HG02884 (cell line): ENCODE results near the gene BAIAP2L2.

Source experiments
- ATAC-seq: cut with Tn5 transposase; IDR thresholded peaks from one replicate; pipeline ENCODE4 v1.9.1; 2021; ENCODE audit warnings: mild to moderate bottlenecking, moderate library complexity; ENCODE audit not compliant: unreplicated experiment

BAIAP2L2 gene

DNA sequence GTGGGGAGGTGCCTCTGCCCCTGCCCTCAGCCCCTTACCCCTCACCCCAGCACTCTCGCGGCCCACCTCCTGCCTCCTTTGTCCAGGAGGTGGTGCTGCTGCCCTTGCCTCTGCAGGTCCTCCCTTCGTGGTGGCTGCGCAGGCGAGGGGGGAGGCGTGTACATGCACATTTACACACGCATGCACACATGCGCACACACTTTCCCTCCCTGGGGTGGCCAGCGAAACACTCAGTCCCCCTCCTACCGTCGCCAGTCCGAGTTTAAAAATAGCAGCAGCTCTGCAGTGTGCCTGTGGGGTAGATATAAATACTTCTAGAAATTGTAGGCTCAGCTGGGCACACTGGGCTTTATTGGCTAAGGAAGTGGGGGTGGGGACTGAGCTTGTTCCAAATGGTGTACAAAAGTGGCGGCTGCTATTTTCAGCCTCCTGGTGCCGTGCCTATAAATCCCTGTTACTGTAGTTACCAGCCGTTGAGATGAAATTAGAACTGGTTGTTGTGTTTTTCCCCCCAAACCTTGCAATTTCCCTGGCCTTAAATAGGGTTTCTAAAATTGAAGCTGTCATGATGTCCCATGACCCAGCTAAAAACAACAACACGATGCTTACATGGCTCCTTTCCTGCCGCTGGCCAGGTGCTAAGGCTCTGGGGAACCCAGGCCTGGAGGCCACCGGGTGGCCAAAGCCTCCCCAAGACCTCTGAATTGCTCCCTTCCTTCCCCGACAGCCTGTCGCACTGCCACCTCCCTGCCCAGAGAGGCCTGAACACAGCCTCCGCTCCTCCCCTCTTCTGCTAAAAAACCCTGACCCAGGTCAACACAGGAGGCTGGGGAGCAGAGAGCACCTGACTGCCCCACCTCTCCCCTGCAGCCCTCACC lies 40.9 kb downstream of the BAIAP2L2 start:
- ATAC-seq = no peak

DNA sequence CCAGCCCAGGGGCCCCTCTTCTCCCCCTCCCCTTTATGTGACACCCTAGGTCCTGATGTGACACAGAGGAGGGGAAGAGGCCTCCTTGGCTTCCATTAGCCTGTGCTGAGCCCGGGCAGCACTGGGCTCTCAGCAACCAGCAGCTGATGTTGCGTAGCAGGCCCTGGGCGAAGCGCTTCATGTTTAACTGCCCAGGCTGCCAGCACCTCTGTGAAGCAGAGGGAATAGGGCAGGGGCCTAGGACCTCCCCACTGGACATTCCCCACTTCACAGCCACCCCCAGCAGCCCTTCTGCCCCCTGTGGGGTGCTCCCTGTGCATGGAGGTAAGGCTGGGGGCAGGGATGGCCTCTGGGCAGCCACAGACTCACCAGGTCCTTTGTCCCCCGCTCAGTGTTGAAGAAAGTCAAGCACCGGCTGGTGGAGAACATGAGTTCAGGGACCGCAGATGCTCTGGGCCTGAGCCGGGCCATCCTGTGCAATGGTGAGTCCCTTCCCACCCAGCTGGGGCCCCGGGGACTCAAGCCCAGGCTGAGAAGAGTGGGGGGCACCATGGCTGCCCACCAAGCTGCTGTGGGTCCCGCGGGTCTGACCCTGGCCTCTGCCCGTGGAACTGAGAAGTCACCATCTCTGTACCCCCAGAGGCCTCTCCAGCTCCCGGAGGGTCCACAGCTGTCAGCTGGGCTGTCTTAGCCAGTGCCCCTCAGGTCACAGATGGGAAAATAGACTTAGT lies 41.7 kb downstream of the BAIAP2L2 start:
- ATAC-seq = no peak

DNA sequence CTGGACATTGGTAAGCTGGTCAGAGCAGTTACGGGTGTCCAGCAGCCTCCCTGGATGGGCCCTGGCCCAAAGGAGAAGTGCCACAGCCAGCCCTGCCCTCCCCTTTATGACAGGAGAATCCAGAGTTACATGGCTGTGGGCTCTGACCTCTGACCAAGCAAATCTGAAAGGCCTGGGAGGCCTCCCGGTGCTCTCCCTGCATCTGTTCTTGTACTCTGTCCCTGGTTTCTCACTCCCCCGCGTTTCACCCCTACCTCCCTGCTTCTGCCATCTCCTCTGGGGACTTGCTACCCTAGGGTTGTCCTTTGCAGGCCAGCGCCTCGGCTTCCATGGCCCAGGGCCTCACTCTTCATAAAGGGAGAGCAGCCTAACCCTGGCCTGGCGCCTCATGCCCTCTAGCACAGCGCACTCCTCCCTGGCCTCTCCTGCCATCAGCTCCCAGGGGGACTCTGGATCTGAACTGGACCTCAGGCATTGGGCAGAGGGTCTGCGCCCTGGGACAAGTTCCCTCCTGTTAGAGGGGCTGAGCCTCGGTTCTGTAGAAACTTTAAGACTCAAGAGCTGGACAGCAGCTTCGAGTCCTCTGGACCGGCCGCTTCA lies 42.6 kb downstream of the BAIAP2L2 start:
- no peak for ATAC-seq

DNA sequence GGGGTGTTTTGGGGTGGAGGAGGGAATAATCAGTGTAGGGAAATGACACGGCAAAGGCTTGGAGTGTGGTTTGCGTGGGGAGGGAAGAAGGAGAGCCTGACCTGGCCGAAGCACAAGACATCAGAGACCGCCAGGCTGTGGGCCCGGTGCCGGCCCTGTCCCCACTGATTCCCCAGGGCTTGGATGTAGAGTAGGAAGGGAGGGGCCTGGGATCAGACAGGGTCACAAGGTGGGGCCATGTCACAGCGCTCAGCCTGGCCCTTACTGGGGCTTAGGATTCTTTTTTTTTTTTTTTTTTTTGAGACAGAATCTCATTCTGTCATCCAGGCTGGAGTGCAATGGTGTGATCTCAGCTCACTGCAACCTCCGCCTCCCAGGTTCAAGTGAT lies 43.5 kb downstream of the BAIAP2L2 start:
- no peak for ATAC-seq

DNA sequence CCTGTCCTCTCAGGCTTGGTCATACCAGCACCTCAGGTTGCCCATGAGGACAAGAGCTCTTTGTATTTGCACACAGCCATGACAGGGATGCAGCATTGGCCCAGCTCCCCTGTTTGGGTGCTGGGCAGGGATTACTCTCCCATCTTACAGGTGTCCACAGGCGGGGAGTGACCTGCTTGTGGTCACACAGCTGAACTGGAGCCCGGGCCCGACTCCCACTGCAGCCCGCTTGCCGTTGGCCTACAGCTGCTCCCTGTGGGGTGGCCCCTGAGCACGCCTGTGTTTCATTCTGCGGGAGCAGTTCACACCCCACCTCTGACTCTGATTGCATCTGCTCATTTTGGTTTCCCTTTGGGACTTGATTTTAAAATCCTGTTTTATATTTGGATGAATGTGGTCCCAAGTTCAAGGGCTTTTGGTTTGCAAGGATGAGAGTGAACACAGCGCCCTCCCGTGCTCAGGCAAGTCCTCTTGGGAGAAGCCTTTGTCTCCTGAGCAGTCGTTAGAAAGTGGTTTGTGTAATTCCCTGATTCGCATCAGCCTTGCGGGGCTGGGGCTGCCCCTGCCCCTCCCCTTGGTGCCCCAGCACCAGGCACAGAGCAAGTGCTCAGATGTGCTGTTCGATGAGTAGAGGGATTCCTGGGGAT lies 44.0 kb downstream of the BAIAP2L2 start:
- no peak for ATAC-seq

DNA sequence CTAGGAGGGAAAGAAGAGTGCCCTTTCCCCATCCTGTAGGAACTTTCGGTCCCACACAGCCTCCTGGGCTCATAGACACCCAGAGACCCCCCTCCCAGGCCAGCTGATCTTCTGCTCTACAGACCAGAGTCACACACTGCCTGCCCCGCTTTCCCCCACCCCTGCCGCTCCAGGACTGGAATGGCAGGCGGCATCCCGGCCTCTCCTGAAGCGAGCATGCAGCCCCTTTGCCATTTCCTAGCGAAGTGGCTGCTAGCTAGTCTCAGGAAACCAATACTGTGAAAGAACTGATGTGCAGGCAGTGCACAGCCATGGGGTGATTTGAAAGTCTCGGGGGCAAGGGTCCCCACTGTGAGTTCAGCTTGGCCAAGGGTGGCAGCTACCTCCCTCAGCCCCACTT lies 44.9 kb downstream of the BAIAP2L2 start:
- ATAC-seq = no peak

DNA sequence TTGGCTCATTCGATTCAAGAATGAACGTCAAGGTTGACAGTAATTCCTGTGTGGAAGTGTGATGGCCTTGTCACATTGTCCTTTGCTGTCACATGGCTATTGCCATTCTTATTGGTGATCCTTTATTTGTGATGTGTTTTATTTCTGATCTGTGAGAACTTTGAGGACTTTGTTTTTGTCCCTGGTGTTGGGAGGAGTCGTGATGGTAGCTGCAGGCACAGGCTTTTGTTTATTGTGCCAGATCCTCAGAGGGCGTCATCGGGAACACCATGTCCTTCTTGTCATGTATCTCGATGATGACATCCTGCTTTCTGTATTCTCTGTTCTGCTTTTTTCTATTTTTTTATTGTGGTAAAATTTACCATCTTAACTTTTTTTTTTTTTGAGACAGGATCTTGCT lies 47.7 kb downstream of the BAIAP2L2 start:
- ATAC-seq = no peak

DNA sequence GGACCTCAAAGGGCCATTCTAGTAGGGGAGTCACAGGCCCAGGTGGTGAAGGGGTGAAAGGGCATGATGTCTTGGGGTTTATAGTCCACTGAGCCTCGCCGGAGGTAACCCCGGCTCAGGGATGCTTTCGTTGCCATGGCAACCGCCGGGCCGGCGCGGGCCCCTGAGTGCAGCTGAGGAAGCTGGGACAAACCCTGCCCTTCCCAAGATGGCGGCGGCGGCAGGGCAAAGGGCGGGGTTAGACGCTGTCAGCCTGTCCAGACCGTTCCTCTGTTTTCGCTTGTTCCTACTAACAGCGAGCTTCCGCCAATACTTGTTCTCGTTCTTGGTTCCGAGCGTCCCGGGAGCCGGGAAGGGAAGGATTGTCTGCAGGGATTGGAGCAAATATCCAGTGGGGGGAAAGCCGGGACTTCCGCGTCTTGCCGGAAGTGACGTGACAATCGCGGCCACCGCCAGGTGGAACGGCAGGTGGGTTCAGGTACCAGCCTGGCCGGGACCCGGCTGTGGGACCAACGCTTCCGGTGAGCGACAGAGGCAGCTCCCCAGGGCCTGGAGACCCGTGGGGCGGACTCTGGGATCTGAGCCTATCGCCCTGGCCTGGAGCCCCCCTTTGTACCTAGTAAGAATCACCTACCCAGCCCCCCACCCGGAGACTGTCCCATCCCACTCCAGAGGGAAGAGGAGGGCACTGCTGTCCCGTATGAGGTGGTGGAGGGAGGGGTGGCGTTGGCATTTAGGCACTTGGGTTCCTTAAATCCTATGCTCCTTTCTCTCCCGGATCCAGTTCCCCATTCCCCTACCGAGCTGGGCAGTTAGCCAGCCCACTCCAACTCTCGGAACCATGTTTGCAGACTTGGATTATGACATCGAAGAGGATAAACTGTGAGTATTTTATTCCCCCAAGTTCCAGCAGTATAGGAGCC lies 53.3 kb downstream of the BAIAP2L2 start, which contains the start of gene PICK1:
PICK1 (plus strand) TSS at position 436 of the 923 bp plus-strand sequence; CDS start at position 842, 406 bp downstream.
- no peak for ATAC-seq

DNA sequence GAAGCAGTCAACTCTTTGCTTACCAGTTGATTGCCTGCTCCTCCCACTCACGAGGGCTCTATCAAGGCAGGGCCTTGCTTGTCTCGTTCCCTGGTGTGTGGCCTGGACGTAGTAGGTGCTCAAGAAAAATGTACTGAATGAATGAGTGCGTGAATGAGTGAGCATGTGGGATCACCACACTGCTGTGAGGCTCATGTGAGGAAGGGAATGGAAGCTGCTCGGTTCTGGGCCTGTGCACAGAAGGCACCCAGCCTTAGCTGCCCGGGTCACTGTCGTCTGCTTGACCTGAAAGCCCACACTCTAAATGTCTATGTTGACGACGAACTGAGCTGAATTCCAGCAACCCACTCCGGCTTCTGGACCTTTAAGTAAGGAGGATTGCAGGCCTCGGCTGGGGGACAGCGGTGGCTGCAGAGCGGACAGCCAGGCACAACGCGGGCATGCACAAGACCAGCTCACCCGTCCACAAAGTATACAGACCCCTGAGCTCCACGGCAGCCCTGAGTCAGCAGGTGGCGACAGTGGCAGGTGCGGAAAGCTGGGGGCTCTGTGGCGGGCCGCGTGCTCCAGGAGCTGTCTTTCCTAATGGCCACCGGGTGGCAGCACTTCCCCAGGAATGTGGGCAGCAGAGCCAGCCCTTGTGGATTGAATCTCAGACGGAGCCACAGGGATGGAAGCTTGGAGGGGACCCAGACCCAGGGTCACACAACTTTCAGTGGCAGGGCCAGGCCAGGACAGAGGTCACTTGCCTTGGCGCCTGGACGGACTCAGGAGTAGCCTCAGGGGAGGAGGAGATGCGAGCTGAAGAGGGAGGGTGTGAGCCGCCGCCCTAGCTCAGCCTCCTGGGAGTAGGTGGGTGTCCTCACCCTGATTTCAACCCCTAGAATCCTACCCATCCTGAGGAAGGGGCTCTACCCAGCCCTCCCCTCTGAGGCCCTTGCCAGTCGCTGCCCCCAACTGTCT lies 58.3 kb downstream of the BAIAP2L2 start:
- ATAC-seq = no peak

DNA sequence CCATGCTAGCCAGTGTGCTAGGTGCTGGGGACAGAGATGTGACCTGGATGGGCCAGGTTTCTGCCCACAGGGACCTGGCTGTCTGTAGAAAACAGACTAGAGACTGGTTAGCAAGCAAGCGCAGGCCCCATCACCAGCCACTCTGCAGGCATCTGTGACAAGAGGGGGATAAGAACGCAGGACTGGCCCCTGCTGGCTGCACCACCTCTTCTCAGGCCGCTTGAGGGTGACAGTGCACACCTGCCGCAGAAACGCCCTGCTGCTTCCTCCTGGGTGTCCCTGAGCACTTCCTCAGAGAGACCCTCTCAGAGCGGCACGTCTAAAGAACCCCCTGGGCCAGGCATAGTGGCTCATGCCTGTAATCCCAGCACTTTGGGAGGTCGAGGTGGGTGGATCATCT lies 59.2 kb downstream of the BAIAP2L2 start:
- ATAC-seq = no peak

DNA sequence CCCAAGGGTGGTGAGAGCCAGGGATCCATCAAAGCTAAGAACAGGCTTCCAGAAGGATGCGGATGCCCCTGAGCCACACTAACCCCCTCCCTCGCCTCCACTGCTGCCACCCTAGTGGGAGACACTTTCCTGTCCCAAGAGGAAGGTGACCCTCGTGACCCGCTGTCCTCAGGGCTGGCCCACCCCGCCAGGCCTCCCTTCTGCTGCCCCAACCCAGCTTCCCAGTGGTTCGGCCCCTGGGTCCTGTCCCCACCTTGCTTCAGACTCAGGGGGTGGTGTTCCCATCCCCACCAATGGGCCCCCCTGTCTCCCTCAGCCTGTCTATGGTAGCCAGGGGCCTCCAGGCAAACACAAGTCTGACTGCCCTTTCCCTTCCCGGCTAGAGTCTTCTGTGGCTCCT lies 59.8 kb downstream of the BAIAP2L2 start:
- ATAC-seq = no peak

DNA sequence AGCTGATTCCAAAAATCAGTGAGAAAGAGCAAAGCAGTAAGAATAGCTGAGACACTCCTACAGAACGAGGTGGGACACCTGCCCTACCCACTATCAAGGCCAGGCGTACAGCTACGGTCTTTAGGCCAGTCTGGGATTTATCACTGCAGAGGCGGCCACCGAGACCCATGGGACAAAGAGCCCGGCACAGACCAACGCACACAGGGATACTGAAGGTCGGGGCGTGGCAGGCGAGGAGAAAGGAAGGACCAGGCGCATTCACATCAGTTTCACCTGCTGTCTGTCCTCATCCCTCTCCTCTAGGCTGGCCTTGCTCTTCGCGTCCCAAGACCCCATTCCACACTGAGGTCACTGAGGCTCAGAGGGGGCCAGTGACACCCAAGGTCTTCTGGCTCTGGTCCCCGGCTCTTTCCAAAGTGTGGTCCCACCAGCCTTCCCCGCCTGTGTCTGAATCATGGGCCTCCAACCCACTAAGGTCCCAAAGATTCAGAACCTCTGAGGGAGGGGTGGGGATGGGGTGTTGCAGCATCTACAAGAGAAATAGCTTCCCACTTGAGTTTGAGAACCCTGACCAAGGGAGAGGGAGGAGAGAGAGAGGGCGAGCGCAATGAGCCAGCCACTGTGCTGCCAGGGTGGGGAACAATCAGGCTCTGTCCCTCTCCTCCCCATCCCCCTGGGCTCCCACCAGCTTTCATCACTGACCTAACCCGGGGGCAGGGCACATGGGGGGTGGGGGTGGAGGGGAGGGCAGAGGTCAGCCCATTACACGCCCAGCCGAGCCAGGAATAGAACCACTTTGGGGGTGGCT lies 60.5 kb downstream of the BAIAP2L2 start:
- ATAC-seq = no peak

DNA sequence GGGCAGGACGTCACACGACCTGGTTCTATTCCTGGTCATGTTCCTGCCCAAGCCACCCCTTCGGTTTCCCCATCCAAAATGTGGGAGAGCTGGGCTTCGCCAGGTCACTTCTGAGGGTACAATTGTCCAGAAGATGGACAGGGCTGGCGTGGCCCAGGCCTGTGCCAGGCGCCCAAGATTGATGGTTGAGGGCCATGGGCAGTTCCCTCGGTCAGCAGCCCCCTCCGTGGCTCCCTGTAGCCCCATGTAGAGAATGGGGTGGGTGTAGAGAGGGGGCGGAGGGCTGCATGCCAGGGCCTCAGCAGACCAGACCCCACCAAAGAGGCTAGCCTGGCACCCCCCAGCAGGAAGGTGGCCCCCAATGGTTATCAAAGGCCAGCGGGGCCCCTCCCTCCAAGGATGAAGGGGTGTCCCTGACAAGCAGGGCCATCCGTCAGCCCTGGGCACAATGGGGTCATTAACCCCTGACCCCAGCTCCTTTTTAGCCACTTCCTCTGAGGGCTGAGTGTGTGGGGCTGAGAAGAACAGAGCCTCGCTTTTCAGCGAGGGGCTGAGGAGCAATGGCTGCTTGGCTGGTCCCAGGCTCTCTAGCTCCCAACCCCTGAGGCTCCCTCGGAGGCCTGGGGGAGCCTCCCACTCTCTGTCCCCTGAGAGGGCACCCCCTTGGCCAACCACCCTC lies 64.3 kb downstream of the BAIAP2L2 start:
- no peak for ATAC-seq

DNA sequence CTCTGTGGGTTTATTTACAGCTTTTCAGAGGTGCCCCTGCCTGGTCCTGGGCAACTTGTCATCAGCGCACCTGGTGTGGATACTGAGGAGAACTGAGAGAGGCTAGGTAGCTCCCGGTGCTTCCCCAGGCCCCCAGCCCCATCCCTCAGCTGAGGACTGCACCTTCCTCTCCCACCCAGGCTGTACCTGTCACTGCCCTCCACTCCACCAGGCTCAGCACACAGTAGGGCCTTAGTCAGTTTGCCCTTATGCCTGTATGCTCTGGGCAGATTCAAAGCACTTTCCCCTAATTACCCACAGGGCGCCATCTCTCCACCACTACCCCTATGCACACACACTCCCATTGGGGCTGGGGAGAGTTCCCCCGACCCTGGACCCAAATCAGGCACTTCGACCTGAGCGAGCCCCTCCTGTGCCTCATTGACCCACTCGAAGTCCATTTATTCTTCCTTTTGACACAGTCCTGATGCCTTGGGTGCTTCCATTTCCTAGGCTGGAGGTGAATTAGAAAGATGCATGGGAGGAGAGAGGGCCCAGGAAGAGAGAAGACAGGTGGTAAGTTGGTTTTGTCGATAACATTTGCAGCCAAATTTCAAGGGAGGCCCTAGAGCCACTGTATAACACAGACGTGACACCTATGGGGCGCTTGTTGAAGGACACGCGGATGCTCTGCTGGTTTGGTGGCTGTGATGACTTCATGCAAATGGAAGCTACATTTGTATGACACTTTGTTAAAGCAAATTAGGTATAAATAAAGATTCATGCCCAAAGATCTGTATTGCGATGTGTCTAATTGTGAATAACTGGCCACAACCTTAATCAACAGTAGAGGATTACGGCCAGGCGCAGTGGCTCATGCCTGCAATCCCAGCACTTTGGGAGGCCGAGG lies 67.1 kb downstream of the BAIAP2L2 start:
- ATAC-seq = no peak

DNA sequence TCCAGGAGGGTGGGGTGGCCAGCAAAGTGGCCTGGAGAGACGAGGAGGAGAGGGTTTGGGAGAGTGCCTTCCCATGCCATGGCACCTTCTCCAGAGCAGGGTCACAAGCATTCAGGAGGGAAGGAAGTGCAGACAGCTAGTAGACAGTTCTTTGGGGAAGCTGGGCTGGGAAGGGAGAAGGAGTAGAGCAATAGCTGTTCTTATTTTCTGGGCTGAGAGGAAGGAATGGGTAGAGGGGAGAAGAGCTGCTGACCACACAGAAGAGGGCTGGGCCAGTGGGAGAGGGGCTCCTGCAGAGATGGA lies 68.0 kb downstream of the BAIAP2L2 start:
- ATAC-seq = no peak

DNA sequence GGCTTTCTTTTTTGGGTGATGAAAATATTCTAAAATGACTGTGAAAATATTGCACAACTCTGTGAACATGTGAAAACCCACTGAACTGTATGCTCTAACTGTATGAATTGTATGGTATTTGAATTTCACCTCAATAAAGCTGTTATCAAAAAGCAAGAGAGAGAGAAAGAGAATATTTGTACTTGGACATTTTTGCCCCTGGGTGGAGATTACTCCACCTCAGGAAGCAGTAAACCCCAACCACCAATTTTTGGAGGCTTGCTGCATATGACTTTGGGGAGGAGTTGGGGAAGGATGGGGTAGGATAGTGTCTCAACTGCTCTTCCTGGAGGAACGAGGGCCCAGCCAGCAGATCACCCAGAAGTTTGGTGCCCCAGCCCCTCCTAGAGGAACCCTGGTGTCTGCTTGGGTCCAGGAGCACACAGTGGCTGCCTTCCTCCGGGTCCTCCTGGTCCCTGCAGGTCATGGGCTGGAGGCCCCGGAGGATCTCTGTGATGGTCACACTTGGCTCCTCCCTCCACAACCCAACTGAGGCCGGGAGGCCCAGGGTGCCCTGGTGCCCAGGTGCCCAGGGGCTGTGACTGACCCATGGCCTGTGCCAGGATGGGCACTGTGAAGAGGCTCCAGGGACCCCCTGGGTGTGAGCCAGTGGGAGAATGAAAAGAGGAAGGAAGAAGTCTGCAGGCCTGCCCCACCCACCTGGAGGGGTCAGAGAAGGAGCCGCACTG lies 68.6 kb downstream of the BAIAP2L2 start:
- ATAC-seq = no peak
